Measurements from ENCODE around the gene NALCN.

DNA sequence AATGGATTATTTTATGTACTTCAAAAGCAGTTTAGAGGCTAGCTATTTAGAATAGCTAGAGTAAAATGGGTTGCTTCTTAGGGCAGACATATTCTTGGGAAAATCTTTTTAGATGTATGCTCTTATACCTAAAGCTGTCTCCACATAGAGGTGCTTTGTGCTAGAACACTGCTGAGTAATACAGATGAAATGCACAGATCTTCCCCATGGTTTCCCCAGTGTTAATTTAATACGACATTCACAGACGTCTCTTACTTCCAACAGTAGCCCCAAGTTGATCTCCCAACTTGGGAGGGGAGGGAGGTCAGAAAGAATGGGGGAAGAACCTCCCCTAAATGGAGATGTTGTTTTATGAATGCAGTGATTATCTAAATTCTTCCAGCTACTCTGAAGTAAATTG, 16.9 kb downstream of the NALCN start:
- TF ChIP-seq, protein P1, sequence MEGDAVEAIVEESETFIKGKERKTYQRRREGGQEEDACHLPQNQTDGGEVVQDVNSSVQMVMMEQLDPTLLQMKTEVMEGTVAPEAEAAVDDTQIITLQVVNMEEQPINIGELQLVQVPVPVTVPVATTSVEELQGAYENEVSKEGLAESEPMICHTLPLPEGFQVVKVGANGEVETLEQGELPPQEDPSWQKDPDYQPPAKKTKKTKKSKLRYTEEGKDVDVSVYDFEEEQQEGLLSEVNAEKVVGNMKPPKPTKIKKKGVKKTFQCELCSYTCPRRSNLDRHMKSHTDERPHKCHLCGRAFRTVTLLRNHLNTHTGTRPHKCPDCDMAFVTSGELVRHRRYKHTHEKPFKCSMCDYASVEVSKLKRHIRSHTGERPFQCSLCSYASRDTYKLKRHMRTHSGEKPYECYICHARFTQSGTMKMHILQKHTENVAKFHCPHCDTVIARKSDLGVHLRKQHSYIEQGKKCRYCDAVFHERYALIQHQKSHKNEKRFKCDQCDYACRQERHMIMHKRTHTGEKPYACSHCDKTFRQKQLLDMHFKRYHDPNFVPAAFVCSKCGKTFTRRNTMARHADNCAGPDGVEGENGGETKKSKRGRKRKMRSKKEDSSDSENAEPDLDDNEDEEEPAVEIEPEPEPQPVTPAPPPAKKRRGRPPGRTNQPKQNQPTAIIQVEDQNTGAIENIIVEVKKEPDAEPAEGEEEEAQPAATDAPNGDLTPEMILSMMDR (IDR thresholded peaks at IDR 0.05; ENCODE audit: insufficient read depth, low read length, poor library complexity, severe bottlenecking): no peak
- no peak for TF ChIP-seq EZH2phosphoT487 (conservative IDR thresholded peaks at IDR 0.05; ENCODE audit: low read length)

Measured in SU-DHL-6 (cell line).